OCI-LY1 (cell line): ENCODE data around the gene QRFP.

Source experiments
- H2AFZ ChIP-seq: fragments of 200-600 bp; sonication (generic), shearing (Covaris generic); 2 replicates; pipeline ENCODE4 v1.6.0; 2014; ENCODE audit warnings: antibody characterized with exemption, mild to moderate bottlenecking, low read length
- H3F3A ChIP-seq: fragments of 200-600 bp; sonication (generic), shearing (Covaris generic); 2 replicates; pipeline ENCODE4 v1.6.0; 2014; ENCODE audit warnings: mild to moderate bottlenecking, antibody characterized with exemption, low read length, moderate library complexity; ENCODE audit not compliant: insufficient read depth
- H3K27ac ChIP-seq: fragments of 200-600 bp; sonication (generic); 2 replicates; pipeline ENCODE4 v1.5.1; 2014; ENCODE audit warnings: low read length, mixed run types, mild to moderate bottlenecking, low read depth; ENCODE audit not compliant: poor library complexity, severe bottlenecking
- H3K27me3 ChIP-seq: fragments of 200-600 bp; sonication (generic); 2 replicates; pipeline ENCODE4 v1.6.0; 2014; ENCODE audit warnings: antibody characterized with exemption, mild to moderate bottlenecking, low read length, moderate library complexity; ENCODE audit not compliant: insufficient read depth
- H3K36me3 ChIP-seq: fragments of 200-600 bp; sonication (generic); 2 replicates; pipeline ENCODE4 v1.6.1; 2014; ENCODE audit warnings: mild to moderate bottlenecking, antibody characterized with exemption, low read length, moderate library complexity, mixed read lengths; ENCODE audit not compliant: insufficient read depth
- H3K4me1 ChIP-seq: fragments of 200-600 bp; sonication (generic); 2 replicates; pipeline ENCODE4 v1.5.1; 2014; ENCODE audit warnings: mild to moderate bottlenecking, low read length, moderate library complexity; ENCODE audit not compliant: insufficient read depth, severe bottlenecking
- H3K4me2 ChIP-seq: fragments of 200-600 bp; sonication (generic), shearing (Covaris generic); 2 replicates; pipeline ENCODE4 v1.6.1; 2014; ENCODE audit warnings: low read length
- H3K4me3 ChIP-seq: fragments of 200-600 bp; sonication (generic); 2 replicates; pipeline ENCODE4 v1.5.1; 2014; ENCODE audit warnings: low read length, low read depth, mild to moderate bottlenecking, mixed read lengths; ENCODE audit not compliant: poor library complexity, severe bottlenecking
- H3K79me2 ChIP-seq: fragments of 200-600 bp; shearing (Covaris generic); 2 replicates; pipeline ENCODE4 v1.6.1; 2016; ENCODE audit warnings: mixed run types, low read length, mixed read lengths; ENCODE audit not compliant: insufficient read depth
- H3K9ac ChIP-seq: fragments of 200-600 bp; sonication (generic), shearing (Covaris generic); 2 replicates; pipeline ENCODE4 v1.6.1; 2014; ENCODE audit warnings: mild to moderate bottlenecking, low read length, mixed read lengths
- H3K9me2 ChIP-seq: fragments of 200-600 bp; sonication (generic), shearing (Covaris generic); 2 replicates; pipeline ENCODE4 v1.6.1; 2014; ENCODE audit warnings: low read depth, mild to moderate bottlenecking, low read length, mixed read lengths
- H3K9me3 ChIP-seq: fragments of 200-600 bp; shearing (Covaris generic); 2 replicates; pipeline ENCODE4 v1.6.1; 2014; ENCODE audit warnings: low read length, mixed read lengths
- H4K20me1 ChIP-seq: fragments of 200-600 bp; sonication (generic), shearing (Covaris generic); 2 replicates; pipeline ENCODE4 v1.6.0; 2016; ENCODE audit warnings: mild to moderate bottlenecking, low read length; ENCODE audit not compliant: insufficient read depth
- EZH2 ChIP-seq: fragments of 200-600 bp; sonication (generic), shearing (Covaris generic); IDR thresholded peaks from 2 replicates; pipeline ENCODE4 v1.8.0; 2017; ENCODE audit warnings: borderline replicate concordance, mixed run types, mild to moderate bottlenecking, antibody characterized with exemption, low read length, moderate library complexity, mixed read lengths
- TF ChIP-seq, protein P1 (sequence below): fragments of 200-600 bp; sonication (generic), shearing (Covaris generic); IDR thresholded peaks from 2 replicates; pipeline ENCODE4 v1.5.1; 2017; ENCODE audit warnings: mild to moderate bottlenecking, antibody characterized with exemption, low read length, moderate library complexity, mixed read lengths

The QRFP gene

GRCh38 chr9:130934702-130935647 lies 38.4 kb upstream of the QRFP start:
- Histone ChIP-seq H2AFZ (no peak overlapping the region), H4K20me1 (no peaks in the 10 kb centered on the region), H3K9me2 (no peaks in the 10 kb centered on the region), H3K4me2 (no peak overlapping the region), H3K9ac (no peak overlapping the region), H3K27ac (no peak overlapping the region), H3K36me3 (no peaks in the 10 kb centered on the region), H3F3A (no peaks in the 10 kb centered on the region), H3K79me2 (no peaks in the 10 kb centered on the region), H3K4me1 (no peaks in the 10 kb centered on the region), H3K9me3 (no peaks in the 10 kb centered on the region), H3K4me3 (no peak overlapping the region), H3K27me3 (peaks cover 6% of the 10 kb centered on the region; the same call in 1 of the 2 replicates)
- TF ChIP-seq, protein P1, sequence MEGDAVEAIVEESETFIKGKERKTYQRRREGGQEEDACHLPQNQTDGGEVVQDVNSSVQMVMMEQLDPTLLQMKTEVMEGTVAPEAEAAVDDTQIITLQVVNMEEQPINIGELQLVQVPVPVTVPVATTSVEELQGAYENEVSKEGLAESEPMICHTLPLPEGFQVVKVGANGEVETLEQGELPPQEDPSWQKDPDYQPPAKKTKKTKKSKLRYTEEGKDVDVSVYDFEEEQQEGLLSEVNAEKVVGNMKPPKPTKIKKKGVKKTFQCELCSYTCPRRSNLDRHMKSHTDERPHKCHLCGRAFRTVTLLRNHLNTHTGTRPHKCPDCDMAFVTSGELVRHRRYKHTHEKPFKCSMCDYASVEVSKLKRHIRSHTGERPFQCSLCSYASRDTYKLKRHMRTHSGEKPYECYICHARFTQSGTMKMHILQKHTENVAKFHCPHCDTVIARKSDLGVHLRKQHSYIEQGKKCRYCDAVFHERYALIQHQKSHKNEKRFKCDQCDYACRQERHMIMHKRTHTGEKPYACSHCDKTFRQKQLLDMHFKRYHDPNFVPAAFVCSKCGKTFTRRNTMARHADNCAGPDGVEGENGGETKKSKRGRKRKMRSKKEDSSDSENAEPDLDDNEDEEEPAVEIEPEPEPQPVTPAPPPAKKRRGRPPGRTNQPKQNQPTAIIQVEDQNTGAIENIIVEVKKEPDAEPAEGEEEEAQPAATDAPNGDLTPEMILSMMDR = no peak
- TF ChIP-seq EZH2 = no peak

DNA sequence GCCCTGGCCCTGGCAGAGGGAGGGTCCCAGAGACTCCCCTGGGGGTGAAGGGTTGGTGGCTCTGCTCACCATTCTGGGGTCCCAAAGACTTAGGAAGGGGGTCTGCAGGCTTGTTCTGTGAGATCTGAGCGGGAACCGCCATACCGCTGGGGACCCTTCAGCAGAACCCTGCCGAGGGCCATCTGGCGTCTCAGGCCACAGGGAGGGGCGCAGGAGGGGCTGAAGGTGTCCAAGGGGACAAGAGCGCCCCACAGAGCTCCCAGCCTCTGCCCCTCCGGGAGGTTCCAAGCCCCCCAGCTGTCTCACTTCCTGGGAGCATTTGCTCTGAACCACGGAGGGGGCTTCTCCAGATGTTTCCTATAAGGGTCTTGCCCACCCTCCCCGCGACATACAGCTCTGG lies 37.6 kb upstream of the QRFP start:
- no peaks in the 10 kb centered on the region for H3K4me1 ChIP-seq

GRCh38 chr9:130933114-130934046 lies 36.8 kb upstream of the QRFP start:
- Histone ChIP-seq H3K36me3 (no peaks in the 10 kb centered on the region), H3K9me3 (no peaks in the 10 kb centered on the region), H3F3A (no peaks in the 10 kb centered on the region), H3K27ac (no peak overlapping the region), H3K4me1 (no peaks in the 10 kb centered on the region), H3K4me2 (no peak overlapping the region), H3K79me2 (no peaks in the 10 kb centered on the region), H2AFZ (no peak overlapping the region), H3K27me3 (peaks cover 8% of the 10 kb centered on the region; the same call in 1 of the 2 replicates), H3K9me2 (no peaks in the 10 kb centered on the region), H3K4me3 (no peak overlapping the region), H3K9ac (no peak overlapping the region), H4K20me1 (no peaks in the 10 kb centered on the region)
- TF ChIP-seq, protein P1 = no peak
- TF ChIP-seq EZH2 = no peak

More for the DNA sequence above, 37.6 kb upstream of the QRFP start:
- H3K36me3 ChIP-seq = no peaks in the 10 kb centered on the region
- no peak overlapping the region for H2AFZ ChIP-seq
- no peak overlapping the region for H3K4me3 ChIP-seq
- no peak overlapping the region for H3K27ac ChIP-seq
- H3F3A ChIP-seq = no peaks in the 10 kb centered on the region
- H3K9me3 ChIP-seq = no peaks in the 10 kb centered on the region
- no peak overlapping the region for H3K4me2 ChIP-seq
- H3K9me2 ChIP-seq = no peaks in the 10 kb centered on the region
- no peak for TF ChIP-seq EZH2
- TF ChIP-seq, protein P1 = no peak
- no peaks in the 10 kb centered on the region for H3K79me2 ChIP-seq
- peaks cover 6% of the 10 kb centered on the region; the same call in 1 of the 2 replicates for H3K27me3 ChIP-seq
- no peaks in the 10 kb centered on the region for H4K20me1 ChIP-seq
- H3K9ac ChIP-seq = no peak overlapping the region
